Ovary (tissue), 3 donors: ENCODE data around the gene ZNG1B.
"Not testable (repeated sequence)": the region's sequence is repeated elsewhere in the genome, so short reads cannot be mapped to it uniquely, and the experiment has no call there.

Experiments
- POLR2A ChIP-seq: fragments of 450-650 bp; IDR thresholded peaks from one replicate; pipeline ENCODE4 v1.6.1; 2017; ENCODE audit warnings: antibody characterized with exemption, mild to moderate bottlenecking, moderate library complexity
- TF ChIP-seq, protein P1 (sequence below), 3 donors: fragments of 450-650 bp in 2 of 3; fragments of 200-600 bp in 1 of 3; IDR thresholded peaks; one replicate each; pipeline versions ENCODE4 v1.5.1 to v1.8.0; 2016 to 2022; ENCODE audit warnings: antibody characterized with exemption in 3 of 3, mild to moderate bottlenecking in 1 of 3
- donor health status: DM: no; HTN: no; CAD: no.

- TF ChIP-seq POLR2A = not testable (repeated sequence)
- TF ChIP-seq, protein P1, sequence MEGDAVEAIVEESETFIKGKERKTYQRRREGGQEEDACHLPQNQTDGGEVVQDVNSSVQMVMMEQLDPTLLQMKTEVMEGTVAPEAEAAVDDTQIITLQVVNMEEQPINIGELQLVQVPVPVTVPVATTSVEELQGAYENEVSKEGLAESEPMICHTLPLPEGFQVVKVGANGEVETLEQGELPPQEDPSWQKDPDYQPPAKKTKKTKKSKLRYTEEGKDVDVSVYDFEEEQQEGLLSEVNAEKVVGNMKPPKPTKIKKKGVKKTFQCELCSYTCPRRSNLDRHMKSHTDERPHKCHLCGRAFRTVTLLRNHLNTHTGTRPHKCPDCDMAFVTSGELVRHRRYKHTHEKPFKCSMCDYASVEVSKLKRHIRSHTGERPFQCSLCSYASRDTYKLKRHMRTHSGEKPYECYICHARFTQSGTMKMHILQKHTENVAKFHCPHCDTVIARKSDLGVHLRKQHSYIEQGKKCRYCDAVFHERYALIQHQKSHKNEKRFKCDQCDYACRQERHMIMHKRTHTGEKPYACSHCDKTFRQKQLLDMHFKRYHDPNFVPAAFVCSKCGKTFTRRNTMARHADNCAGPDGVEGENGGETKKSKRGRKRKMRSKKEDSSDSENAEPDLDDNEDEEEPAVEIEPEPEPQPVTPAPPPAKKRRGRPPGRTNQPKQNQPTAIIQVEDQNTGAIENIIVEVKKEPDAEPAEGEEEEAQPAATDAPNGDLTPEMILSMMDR (IDR thresholded peaks at IDR 0.05) = not testable (repeated sequence)
Measured at GRCh38 chr2:113536573-113536972, 99.1 kb downstream of the ZNG1B start.
